ENCODE measurements around the gene ERBB4.

DNA sequence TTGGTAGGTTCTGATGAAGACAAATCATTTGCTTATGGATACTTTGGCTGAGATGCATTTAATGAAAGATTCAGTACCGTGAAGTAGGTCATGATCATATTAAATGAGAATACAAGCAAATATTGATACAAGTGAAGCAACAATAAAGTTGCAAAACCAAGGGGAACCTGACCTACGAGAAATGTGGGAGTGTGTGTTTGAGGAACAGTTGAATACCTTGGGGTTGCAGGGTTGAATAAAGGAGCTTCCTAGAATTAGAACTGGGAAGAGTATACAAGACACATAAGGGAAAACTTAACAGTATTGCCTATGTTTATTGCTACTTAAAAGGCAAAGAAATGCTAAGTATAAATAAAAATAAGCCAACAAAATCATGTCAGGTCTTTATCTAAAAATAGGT, 702.9 kb downstream of the ERBB4 start:
- TF ChIP-seq, protein P1, sequence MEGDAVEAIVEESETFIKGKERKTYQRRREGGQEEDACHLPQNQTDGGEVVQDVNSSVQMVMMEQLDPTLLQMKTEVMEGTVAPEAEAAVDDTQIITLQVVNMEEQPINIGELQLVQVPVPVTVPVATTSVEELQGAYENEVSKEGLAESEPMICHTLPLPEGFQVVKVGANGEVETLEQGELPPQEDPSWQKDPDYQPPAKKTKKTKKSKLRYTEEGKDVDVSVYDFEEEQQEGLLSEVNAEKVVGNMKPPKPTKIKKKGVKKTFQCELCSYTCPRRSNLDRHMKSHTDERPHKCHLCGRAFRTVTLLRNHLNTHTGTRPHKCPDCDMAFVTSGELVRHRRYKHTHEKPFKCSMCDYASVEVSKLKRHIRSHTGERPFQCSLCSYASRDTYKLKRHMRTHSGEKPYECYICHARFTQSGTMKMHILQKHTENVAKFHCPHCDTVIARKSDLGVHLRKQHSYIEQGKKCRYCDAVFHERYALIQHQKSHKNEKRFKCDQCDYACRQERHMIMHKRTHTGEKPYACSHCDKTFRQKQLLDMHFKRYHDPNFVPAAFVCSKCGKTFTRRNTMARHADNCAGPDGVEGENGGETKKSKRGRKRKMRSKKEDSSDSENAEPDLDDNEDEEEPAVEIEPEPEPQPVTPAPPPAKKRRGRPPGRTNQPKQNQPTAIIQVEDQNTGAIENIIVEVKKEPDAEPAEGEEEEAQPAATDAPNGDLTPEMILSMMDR (IDR thresholded peaks at IDR 0.05), result no peak
- TF ChIP-seq POLR2A (IDR thresholded peaks at IDR 0.05), result no peak

Data from lower leg skin (tissue), 3 donors.